GM10847 (cell line): ENCODE measurements around the gene HMSD.

Experiments used
- POLR2A ChIP-seq: IDR thresholded peaks from 2 replicates; pipeline ENCODE4 v1.6.1; 2011; ENCODE audit not compliant: insufficient read length; ENCODE audit errors: extremely low read depth

Gene HMSD

GRCh38 chr18:63972002-63972376 is 22.9 kb downstream of the HMSD start:
- TF ChIP-seq POLR2A = no peak

- TF ChIP-seq POLR2A = no peak
These were observed 25.9 kb downstream of the HMSD start for GRCh38 chr18:63974991-63975390.

- TF ChIP-seq POLR2A = no peak
These were observed 26.5 kb downstream of the HMSD start for GRCh38 chr18:63975628-63976027.

- no peak for TF ChIP-seq POLR2A
These were observed 27.9 kb downstream of the HMSD start for GRCh38 chr18:63977040-63977439.

- TF ChIP-seq POLR2A = no peak
These were observed 30.4 kb downstream of the HMSD start for GRCh38 chr18:63979409-63979920.

- TF ChIP-seq POLR2A = no peak
These were observed 30.9 kb downstream of the HMSD start for GRCh38 chr18:63980027-63980426.

- no peak for TF ChIP-seq POLR2A
These were observed 31.9 kb downstream of the HMSD start for GRCh38 chr18:63980896-63981460.

GRCh38 chr18:63981719-63982118 is 32.6 kb downstream of the HMSD start:
- no peak for TF ChIP-seq POLR2A

GRCh38 chr18:63982361-63982760 is 33.3 kb downstream of the HMSD start:
- no peak for TF ChIP-seq POLR2A

GRCh38 chr18:63986885-63987284 is 37.8 kb downstream of the HMSD start:
- TF ChIP-seq POLR2A = no peak

- no peak for TF ChIP-seq POLR2A
These were observed 38.6 kb downstream of the HMSD start for GRCh38 chr18:63987743-63988142.

GRCh38 chr18:63992751-63993150 is 43.6 kb downstream of the HMSD start:
- TF ChIP-seq POLR2A = no peak

- no peak for TF ChIP-seq POLR2A
These were observed 45.8 kb downstream of the HMSD start for GRCh38 chr18:63994783-63995399.

- TF ChIP-seq POLR2A = no peak
These were observed 47.9 kb downstream of the HMSD start for GRCh38 chr18:63997041-63997440.

- no peak for TF ChIP-seq POLR2A
These were observed 48.5 kb downstream of the HMSD start for GRCh38 chr18:63997606-63998005.

GRCh38 chr18:63999871-64000270 is 50.8 kb downstream of the HMSD start:
- no peak for TF ChIP-seq POLR2A

- no peak for TF ChIP-seq POLR2A
These were observed 53.5 kb downstream of the HMSD start for GRCh38 chr18:64002581-64002980.

- TF ChIP-seq POLR2A = no peak
These were observed 60.2 kb downstream of the HMSD start for GRCh38 chr18:64009305-64009704.
